GM23248 (cell line): ENCODE data around the gene SLC38A6. TPM values are rescaled to one million over a fixed set of nuclear protein-coding genes. Genes with fewer than 3 reads are reported as not detected.

Source experiments
- DNase-seq: peaks from one replicate; pipeline ENCODE4 v3.0.0-alpha.2; 2015
- H2AFZ ChIP-seq: fragments of 200-600 bp; sonication (generic); 2 replicates; pipeline ENCODE4 v1.6.1; 2016; ENCODE audit warnings: antibody characterized with exemption
- H3F3A ChIP-seq: fragments of 200-600 bp; sonication (generic); 2 replicates; pipeline ENCODE4 v1.6.1; 2016; ENCODE audit warnings: mild to moderate bottlenecking, antibody characterized with exemption, mixed run types; ENCODE audit not compliant: insufficient read depth
- H3K27ac ChIP-seq: fragments of 200-600 bp; sonication (generic); 2 replicates; pipeline ENCODE4 v1.5.1; 2016; ENCODE audit warnings: mild to moderate bottlenecking
- H3K27me3 ChIP-seq: fragments of 200-600 bp; sonication (generic); replicated peaks from 2 replicates; pipeline ENCODE4 v1.6.1; 2016; ENCODE audit warnings: mild to moderate bottlenecking; ENCODE audit not compliant: insufficient read depth
- H3K36me3 ChIP-seq: fragments of 200-600 bp; sonication (generic); 2 replicates; pipeline ENCODE4 v1.6.1; 2016; ENCODE audit warnings: low read depth, mild to moderate bottlenecking
- H3K4me1 ChIP-seq: fragments of 200-600 bp; sonication (generic); 2 replicates; pipeline ENCODE4 v1.6.1; 2016; ENCODE audit warnings: mild to moderate bottlenecking; ENCODE audit not compliant: insufficient read depth
- H3K4me2 ChIP-seq: fragments of 200-600 bp; sonication (generic); one replicate; pipeline ENCODE4 v1.6.1; 2016; ENCODE audit warnings: mild to moderate bottlenecking; ENCODE audit not compliant: unreplicated experiment
- H3K4me3 ChIP-seq: fragments of 200-600 bp; sonication (generic); 2 replicates; pipeline ENCODE4 v1.5.1; 2016; ENCODE audit warnings: mild to moderate bottlenecking
- H3K79me2 ChIP-seq: fragments of 200-600 bp; sonication (generic); 2 replicates; pipeline ENCODE4 v1.6.1; 2016; ENCODE audit warnings: mild to moderate bottlenecking; ENCODE audit not compliant: insufficient read depth
- H3K9ac ChIP-seq: fragments of 200-600 bp; sonication (generic); 2 replicates; pipeline ENCODE4 v1.6.1; 2016; ENCODE audit warnings: mild to moderate bottlenecking
- H3K9me2 ChIP-seq: fragments of 200-600 bp; sonication (generic); 2 replicates; pipeline ENCODE4 v1.6.1; 2016; ENCODE audit warnings: mixed run types, mild to moderate bottlenecking, moderate library complexity; ENCODE audit not compliant: insufficient read depth
- H3K9me3 ChIP-seq: fragments of 200-600 bp; sonication (generic); one replicate; pipeline ENCODE4 v1.6.1; 2017; ENCODE audit warnings: low read depth
- H4K20me1 ChIP-seq: fragments of 200-600 bp; sonication (generic); 2 replicates; pipeline ENCODE4 v1.6.0; 2016; ENCODE audit not compliant: insufficient read depth
- EZH2 ChIP-seq: fragments of 200-600 bp; sonication (generic); IDR thresholded peaks from 2 replicates; pipeline ENCODE4 v1.6.1; 2018; ENCODE audit warnings: antibody characterized with exemption, mild to moderate bottlenecking; ENCODE audit not compliant: insufficient read depth, poor library complexity, severe bottlenecking
- EZH2phosphoT487 ChIP-seq: fragments of 200-600 bp; sonication (generic); IDR thresholded peaks from 2 replicates; pipeline ENCODE4 v1.6.1; 2018; ENCODE audit warnings: antibody characterized with exemption, moderate library complexity, mild to moderate bottlenecking, low read depth; ENCODE audit not compliant: insufficient read depth
- WGBS, 2 experiments: methylation state at CpG; one replicate each; pipeline ENCODE4 v1.1.6; 2015 to 2017; ENCODE audit warnings: low lambda C conversion rate in 2 of 2, low coverage in 1 of 2; ENCODE audit errors: missing lambda C conversion rate in 2 of 2; 5-methylcytosine and 5-hydroxymethylcytosine counted together
- in situ Hi-C: fragments of 300-500 bp; cut with MboI; formaldehyde crosslinking; loops from 2 replicates; pipeline ENCODE4 v1.15.0; 2020
- polyA plus RNA-seq: library from polyadenylated mRNA; unstranded; fragments of >200 nt; fragmentation: Nextera tagmentation; extraction: Ambion mirVana; gene quantifications from 2 replicates; pipeline ENCODE4 v1.2.1, GENCODE V29; 2016
- total RNA-seq: library from RNA; depleted of rRNA; stranded (reverse); fragments of >200 nt; shearing (Covaris generic); gene quantifications from 2 replicates; pipeline ENCODE4 v1.2.3, GENCODE V29; 2014

Gene SLC38A6
- total and polyA plus RNA-seq, 2 experiments from 2014 or later, result 21.5 to 29.8 TPM

GRCh38 chr14:61080591-61081010 is 99.6 kb downstream of the SLC38A6 start:
- peak overlapping the region; percentile 58 for H3K4me2 ChIP-seq
- peak overlapping the region; percentile 87 for H3K27ac ChIP-seq
- no peaks in the 10 kb centered on the region for H4K20me1 ChIP-seq
- H2AFZ ChIP-seq, result no peak overlapping the region
- H3K9me2 ChIP-seq, result no peaks in the 10 kb centered on the region
- H3K36me3 ChIP-seq, result no peaks in the 10 kb centered on the region
- H3K4me1 ChIP-seq, result peaks cover 44% of the 10 kb centered on the region
- peak overlapping the region; percentile 32; the same call in 1 of the 2 replicates for H3K4me3 ChIP-seq
- in situ Hi-C loops, result no loop called here
- 1 to 2% methylated on average over 11 of the region's 11 CpGs for WGBS, 2 experiments
- peak overlapping the region; percentile 64 for H3K9ac ChIP-seq
- TF ChIP-seq EZH2phosphoT487 (peak; percentile 88), EZH2 (no peak)
- H3K27me3 ChIP-seq, result no peaks in the 10 kb centered on the region
- peaks cover 28% of the 10 kb centered on the region for H3F3A ChIP-seq
- H3K9me3 ChIP-seq, result no peaks in the 10 kb centered on the region
- DNase-seq, result peak; percentile 97
- no peaks in the 10 kb centered on the region for H3K79me2 ChIP-seq

DNA sequence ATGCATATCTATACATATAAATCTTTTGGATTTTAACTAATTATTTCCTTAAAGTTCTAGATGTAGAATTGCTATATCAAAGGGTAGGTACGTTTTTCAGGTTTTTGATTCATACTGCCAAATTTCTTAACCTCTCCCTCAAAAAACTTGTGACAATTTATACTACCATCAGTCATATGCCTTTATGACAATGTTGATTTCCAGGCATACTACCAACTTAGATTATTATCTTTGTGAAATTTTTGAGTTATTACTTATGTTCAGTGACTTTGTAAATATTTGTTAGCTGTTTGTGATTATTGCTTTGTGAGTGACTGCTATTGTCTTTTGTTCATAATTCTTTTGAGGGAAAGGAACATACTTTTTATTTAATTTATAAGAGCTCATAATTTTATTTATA is 107.0 kb downstream of the SLC38A6 start:
- WGBS, 2 experiments, result 94 to 96% methylated on average over 1 of the region's 1 CpG
- Histone ChIP-seq H3F3A (no peaks in the 10 kb centered on the region), H4K20me1 (no peaks in the 10 kb centered on the region), H3K36me3 (no peaks in the 10 kb centered on the region), H3K4me2 (no peak overlapping the region), H3K27me3 (no peaks in the 10 kb centered on the region), H3K4me3 (no peak overlapping the region), H3K27ac (no peak overlapping the region), H3K4me1 (peaks cover 15% of the 10 kb centered on the region), H3K79me2 (no peaks in the 10 kb centered on the region), H2AFZ (no peak overlapping the region), H3K9me2 (no peaks in the 10 kb centered on the region), H3K9me3 (no peaks in the 10 kb centered on the region), H3K9ac (no peak overlapping the region)
- no peak for TF ChIP-seq EZH2phosphoT487
- DNase-seq, result no peak
- in situ Hi-C loops, result no loop called here

GRCh38 chr14:61089126-61089750 is 108.2 kb downstream of the SLC38A6 start:
- peaks cover 15% of the 10 kb centered on the region for H3K4me1 ChIP-seq
- no peak overlapping the region for H3K4me2 ChIP-seq
- no peak overlapping the region for H2AFZ ChIP-seq
- H3K4me3 ChIP-seq, result no peak overlapping the region
- 93 to 100% methylated on average over 2 of the region's 2 CpGs for WGBS, 2 experiments
- no peaks in the 10 kb centered on the region for H3K9me2 ChIP-seq
- no peaks in the 10 kb centered on the region for H3K36me3 ChIP-seq
- no peak overlapping the region for H3K9ac ChIP-seq
- in situ Hi-C loops, result no loop called here
- H4K20me1 ChIP-seq, result no peaks in the 10 kb centered on the region
- no peaks in the 10 kb centered on the region for H3K79me2 ChIP-seq
- no peaks in the 10 kb centered on the region for H3K9me3 ChIP-seq
- no peaks in the 10 kb centered on the region for H3F3A ChIP-seq
- H3K27me3 ChIP-seq, result no peaks in the 10 kb centered on the region
- H3K27ac ChIP-seq, result no peak overlapping the region
- TF ChIP-seq EZH2 (no peak), EZH2phosphoT487 (no peak)
- DNase-seq, result no peak

GRCh38 chr14:61090432-61091216 is 109.6 kb downstream of the SLC38A6 start:
- Histone ChIP-seq H3K27me3 (no peaks in the 10 kb centered on the region), H3K27ac (peak overlapping the region; percentile 30; the same call in 1 of the 2 replicates), H3K4me1 (peaks cover 15% of the 10 kb centered on the region), H4K20me1 (no peaks in the 10 kb centered on the region), H3K36me3 (no peaks in the 10 kb centered on the region), H3F3A (no peaks in the 10 kb centered on the region), H3K4me2 (peak overlapping the region; percentile 33), H3K9ac (0 out of 2 replicates have a peak overlapping the region, but pooled peaks have one; percentile 7), H3K9me2 (no peaks in the 10 kb centered on the region), H3K79me2 (no peaks in the 10 kb centered on the region), H3K9me3 (no peaks in the 10 kb centered on the region), H3K4me3 (no peak overlapping the region), H2AFZ (peak overlapping the region; percentile 40; the same call in 1 of the 2 replicates)
- peak; percentile 52 for DNase-seq
- in situ Hi-C loops, result no loop called here
- 59 to 63% methylated on average over 7 of the region's 7 CpGs for WGBS, 2 experiments
- TF ChIP-seq EZH2phosphoT487 (no peak), EZH2 (no peak)
